GM23338 (cell line): ENCODE measurements around the gene PLEKHG2. TPM values are rescaled to one million over a fixed set of nuclear protein-coding genes. Genes with fewer than 3 reads are reported as not detected.

Experiments used
- ATAC-seq: fragments of 200-7000 bp; cut with Tn5 transposase; 3 replicates; pipeline ENCODE4 v1.9.1; 2020
- DNase-seq: peaks from one replicate; pipeline ENCODE4 v3.0.0-alpha.2; 2015; ENCODE audit warnings: low spot score
- H2AFZ ChIP-seq: fragments of 200-600 bp; sonication (generic); 2 replicates; pipeline ENCODE4 v1.8.0; 2016; ENCODE audit warnings: antibody characterized with exemption, mild to moderate bottlenecking, moderate library complexity
- H3F3A ChIP-seq: fragments of 200-600 bp; sonication (generic); replicated peaks from 2 replicates; pipeline ENCODE4 v1.8.0; 2017; ENCODE audit warnings: antibody characterized with exemption, mixed run types, low read depth
- H3K27ac ChIP-seq: fragments of 200-600 bp; sonication (generic); 2 replicates; pipeline ENCODE4 v1.6.1; 2016; ENCODE audit warnings: low read depth
- H3K27me3 ChIP-seq: fragments of 200-600 bp; sonication (generic); 2 replicates; pipeline ENCODE4 v1.8.0; 2016; ENCODE audit warnings: mild to moderate bottlenecking, mixed run types, moderate library complexity; ENCODE audit not compliant: insufficient read depth
- H3K36me3 ChIP-seq: fragments of 200-600 bp; sonication (generic); 2 replicates; pipeline ENCODE4 v1.8.0; 2016; ENCODE audit warnings: mild to moderate bottlenecking; ENCODE audit not compliant: insufficient read depth
- H3K4me1 ChIP-seq: fragments of 200-600 bp; sonication (generic); 2 replicates; pipeline ENCODE4 v1.8.0; 2016; ENCODE audit warnings: mild to moderate bottlenecking, moderate library complexity; ENCODE audit not compliant: insufficient read depth
- H3K4me2 ChIP-seq: fragments of 200-600 bp; sonication (generic); 2 replicates; pipeline ENCODE4 v1.7.1; 2017; ENCODE audit warnings: mixed run types
- H3K4me3 ChIP-seq: fragments of 200-600 bp; sonication (generic); 2 replicates; pipeline ENCODE4 v1.6.1; 2016; ENCODE audit warnings: mixed run types
- H3K79me2 ChIP-seq: fragments of 200-600 bp; sonication (generic); replicated peaks from 2 replicates; pipeline ENCODE4 v1.8.0; 2017; ENCODE audit warnings: mild to moderate bottlenecking; ENCODE audit not compliant: insufficient read depth
- H3K9me2 ChIP-seq: fragments of 200-600 bp; sonication (generic); 2 replicates; pipeline ENCODE4 v1.8.0; 2017; ENCODE audit not compliant: insufficient read depth
- H4K20me1 ChIP-seq: fragments of 200-600 bp; sonication (generic); replicated peaks from 2 replicates; pipeline ENCODE4 v1.8.0; 2017; ENCODE audit warnings: mild to moderate bottlenecking; ENCODE audit not compliant: insufficient read depth
- H3K27ac Mint-ChIP-seq: 2 replicates; pipeline ENCODE4 v1.8.0; 2020; ENCODE audit warnings: inconsistent platforms, mild to moderate bottlenecking, moderate library complexity, mixed read lengths
- H3K27me3 Mint-ChIP-seq: 3 replicates; pipeline ENCODE4 v1.8.0; 2022; ENCODE audit warnings: low read depth, mild to moderate bottlenecking, moderate library complexity, mixed read lengths, inconsistent platforms; ENCODE audit not compliant: insufficient read depth, poor library complexity
- H3K36me3 Mint-ChIP-seq: 3 replicates; pipeline ENCODE4 v1.8.0; 2021; ENCODE audit warnings: low read depth, mild to moderate bottlenecking, inconsistent platforms, moderate library complexity, mixed read lengths
- H3K4me1 Mint-ChIP-seq: 3 replicates; pipeline ENCODE4 v1.8.0; 2020; ENCODE audit warnings: mild to moderate bottlenecking, inconsistent platforms, mixed read lengths
- H3K4me3 Mint-ChIP-seq: 3 replicates; pipeline ENCODE4 v1.8.0; 2021; ENCODE audit warnings: moderate library complexity, mild to moderate bottlenecking, inconsistent platforms, mixed read lengths
- H3K9me3 Mint-ChIP-seq: 3 replicates; pipeline ENCODE4 v1.8.0; 2020; ENCODE audit warnings: moderate library complexity, mild to moderate bottlenecking, inconsistent platforms, mixed read lengths
- CREB1 ChIP-seq: fragments of 250-450 bp; sonication (Bioruptor Pico); IDR thresholded peaks from 2 replicates; pipeline ENCODE4 v1.5.0; 2020; ENCODE audit warnings: low read depth, mild to moderate bottlenecking, moderate library complexity
- CTCF ChIP-seq, 2 experiments: fragments of 200-600 bp in 1 of 2; sonication (generic) in 1 of 2; conservative IDR thresholded peaks; 2 replicates each; pipeline versions ENCODE4 v1.5.1 to v1.6.1; 2016 to 2017; ENCODE audit warnings: antibody characterized with exemption in 2 of 2, low read depth in 2 of 2, mild to moderate bottlenecking in 2 of 2, moderate library complexity in 1 of 2
- EZH2 ChIP-seq: fragments of 200-600 bp; sonication (generic); IDR thresholded peaks from one replicate; pipeline ENCODE4 v1.8.0; 2017; ENCODE audit warnings: antibody characterized with exemption, mild to moderate bottlenecking, low read depth; ENCODE audit not compliant: unreplicated experiment
- NANOG ChIP-seq: IDR thresholded peaks from 2 replicates; pipeline ENCODE4 v1.6.1; 2016; ENCODE audit warnings: antibody characterized with exemption, borderline replicate concordance
- POLR2AphosphoS5 ChIP-seq: IDR thresholded peaks from 2 replicates; pipeline ENCODE4 v1.6.1; 2016; ENCODE audit warnings: antibody characterized with exemption, low read depth
- STAT1 ChIP-seq: IDR thresholded peaks from one replicate; pipeline ENCODE4 v1.6.1; 2016; ENCODE audit warnings: antibody characterized with exemption; ENCODE audit not compliant: unreplicated experiment
- ZNF114 ChIP-seq: fragments of 250-450 bp; sonication (Bioruptor Pico); IDR thresholded peaks from 2 replicates; pipeline ENCODE4 v1.5.0; 2020; ENCODE audit warnings: mild to moderate bottlenecking, moderate library complexity
- polyA plus RNA-seq: library from polyadenylated mRNA; unstranded; fragments of >200 nt; fragmentation: Nextera tagmentation; extraction: Ambion mirVana; gene quantifications from 2 replicates; pipeline ENCODE4 v1.2.1, GENCODE V29; 2016
- total RNA-seq: library from RNA; depleted of rRNA; stranded (reverse); fragments of >200 nt; shearing (Covaris generic); gene quantifications from 2 replicates; pipeline ENCODE4 v1.2.3, GENCODE V29; 2014
- TF ChIP-seq, protein P1 (sequence below): fragments of 250-450 bp; sonication (Bioruptor Pico); IDR thresholded peaks from 2 replicates; pipeline ENCODE4 v1.5.0; 2020; ENCODE audit warnings: mild to moderate bottlenecking, moderate library complexity

PLEKHG2 gene
- total and polyA plus RNA-seq, 2 experiments from 2014 or later: 15.5 to 41.3 TPM

DNA sequence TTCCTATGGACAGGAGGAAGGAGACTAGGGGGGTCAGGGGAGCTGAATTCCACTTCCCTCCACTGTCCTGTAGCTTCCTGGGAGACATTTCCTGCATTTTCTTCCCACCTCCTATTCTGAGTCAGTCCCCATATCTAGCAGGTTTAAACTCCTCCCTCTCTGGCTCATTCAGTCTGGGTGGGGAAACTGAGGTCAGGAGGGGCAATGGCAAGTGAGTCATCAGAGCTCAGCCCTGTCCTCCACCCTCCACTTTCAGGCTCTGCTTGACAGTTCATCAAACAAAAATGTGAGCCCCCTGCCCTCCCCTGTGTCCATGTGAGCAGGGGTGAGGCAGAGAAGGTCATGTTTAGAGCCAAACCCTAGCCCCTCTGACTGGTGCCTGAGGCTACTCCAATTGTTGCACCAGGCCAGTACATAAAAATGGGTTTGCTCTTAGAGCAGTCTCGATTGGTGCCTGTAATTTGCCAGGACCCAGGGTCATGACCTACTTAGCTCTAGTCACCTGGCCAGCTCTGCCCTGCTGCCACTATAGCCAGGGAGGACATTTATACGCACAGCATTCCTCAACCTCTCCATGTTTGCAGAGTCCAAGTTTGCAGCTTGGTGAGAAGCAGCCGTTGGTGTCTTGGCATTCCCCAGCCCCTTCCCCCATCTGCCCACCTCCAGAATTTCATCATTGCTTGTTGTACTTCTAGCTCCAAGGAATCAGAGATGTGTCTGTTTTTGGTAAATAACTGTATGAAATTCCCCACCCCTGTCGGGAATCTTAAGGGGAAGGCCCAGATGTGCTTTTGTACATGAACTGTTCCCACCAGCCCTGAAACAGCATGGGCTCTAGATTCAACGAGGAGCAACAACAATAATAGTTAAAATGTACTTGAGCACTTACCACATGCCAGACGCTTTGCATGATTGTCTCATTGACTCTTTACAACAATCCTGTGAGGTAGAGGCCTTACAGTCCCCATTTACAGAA is 49.5 kb upstream of the PLEKHG2 start:
- peaks cover 13% of the 10 kb centered on the region for H3K36me3 ChIP-seq
- peaks cover 51% of the 10 kb centered on the region for H3K36me3 Mint-ChIP-seq
- no peaks in the 10 kb centered on the region for H3K27me3 ChIP-seq
- no peak overlapping the region for H3K4me3 Mint-ChIP-seq
- H3K4me2 ChIP-seq: no peak overlapping the region
- H3K4me1 ChIP-seq: no peaks in the 10 kb centered on the region
- H3K27ac ChIP-seq: no peak overlapping the region
- no peak overlapping the region for H3K4me3 ChIP-seq
- TF ChIP-seq ZNF114 (CRISPR knock-in tag): no peak
- no peak for TF ChIP-seq EZH2
- TF ChIP-seq, protein P1, sequence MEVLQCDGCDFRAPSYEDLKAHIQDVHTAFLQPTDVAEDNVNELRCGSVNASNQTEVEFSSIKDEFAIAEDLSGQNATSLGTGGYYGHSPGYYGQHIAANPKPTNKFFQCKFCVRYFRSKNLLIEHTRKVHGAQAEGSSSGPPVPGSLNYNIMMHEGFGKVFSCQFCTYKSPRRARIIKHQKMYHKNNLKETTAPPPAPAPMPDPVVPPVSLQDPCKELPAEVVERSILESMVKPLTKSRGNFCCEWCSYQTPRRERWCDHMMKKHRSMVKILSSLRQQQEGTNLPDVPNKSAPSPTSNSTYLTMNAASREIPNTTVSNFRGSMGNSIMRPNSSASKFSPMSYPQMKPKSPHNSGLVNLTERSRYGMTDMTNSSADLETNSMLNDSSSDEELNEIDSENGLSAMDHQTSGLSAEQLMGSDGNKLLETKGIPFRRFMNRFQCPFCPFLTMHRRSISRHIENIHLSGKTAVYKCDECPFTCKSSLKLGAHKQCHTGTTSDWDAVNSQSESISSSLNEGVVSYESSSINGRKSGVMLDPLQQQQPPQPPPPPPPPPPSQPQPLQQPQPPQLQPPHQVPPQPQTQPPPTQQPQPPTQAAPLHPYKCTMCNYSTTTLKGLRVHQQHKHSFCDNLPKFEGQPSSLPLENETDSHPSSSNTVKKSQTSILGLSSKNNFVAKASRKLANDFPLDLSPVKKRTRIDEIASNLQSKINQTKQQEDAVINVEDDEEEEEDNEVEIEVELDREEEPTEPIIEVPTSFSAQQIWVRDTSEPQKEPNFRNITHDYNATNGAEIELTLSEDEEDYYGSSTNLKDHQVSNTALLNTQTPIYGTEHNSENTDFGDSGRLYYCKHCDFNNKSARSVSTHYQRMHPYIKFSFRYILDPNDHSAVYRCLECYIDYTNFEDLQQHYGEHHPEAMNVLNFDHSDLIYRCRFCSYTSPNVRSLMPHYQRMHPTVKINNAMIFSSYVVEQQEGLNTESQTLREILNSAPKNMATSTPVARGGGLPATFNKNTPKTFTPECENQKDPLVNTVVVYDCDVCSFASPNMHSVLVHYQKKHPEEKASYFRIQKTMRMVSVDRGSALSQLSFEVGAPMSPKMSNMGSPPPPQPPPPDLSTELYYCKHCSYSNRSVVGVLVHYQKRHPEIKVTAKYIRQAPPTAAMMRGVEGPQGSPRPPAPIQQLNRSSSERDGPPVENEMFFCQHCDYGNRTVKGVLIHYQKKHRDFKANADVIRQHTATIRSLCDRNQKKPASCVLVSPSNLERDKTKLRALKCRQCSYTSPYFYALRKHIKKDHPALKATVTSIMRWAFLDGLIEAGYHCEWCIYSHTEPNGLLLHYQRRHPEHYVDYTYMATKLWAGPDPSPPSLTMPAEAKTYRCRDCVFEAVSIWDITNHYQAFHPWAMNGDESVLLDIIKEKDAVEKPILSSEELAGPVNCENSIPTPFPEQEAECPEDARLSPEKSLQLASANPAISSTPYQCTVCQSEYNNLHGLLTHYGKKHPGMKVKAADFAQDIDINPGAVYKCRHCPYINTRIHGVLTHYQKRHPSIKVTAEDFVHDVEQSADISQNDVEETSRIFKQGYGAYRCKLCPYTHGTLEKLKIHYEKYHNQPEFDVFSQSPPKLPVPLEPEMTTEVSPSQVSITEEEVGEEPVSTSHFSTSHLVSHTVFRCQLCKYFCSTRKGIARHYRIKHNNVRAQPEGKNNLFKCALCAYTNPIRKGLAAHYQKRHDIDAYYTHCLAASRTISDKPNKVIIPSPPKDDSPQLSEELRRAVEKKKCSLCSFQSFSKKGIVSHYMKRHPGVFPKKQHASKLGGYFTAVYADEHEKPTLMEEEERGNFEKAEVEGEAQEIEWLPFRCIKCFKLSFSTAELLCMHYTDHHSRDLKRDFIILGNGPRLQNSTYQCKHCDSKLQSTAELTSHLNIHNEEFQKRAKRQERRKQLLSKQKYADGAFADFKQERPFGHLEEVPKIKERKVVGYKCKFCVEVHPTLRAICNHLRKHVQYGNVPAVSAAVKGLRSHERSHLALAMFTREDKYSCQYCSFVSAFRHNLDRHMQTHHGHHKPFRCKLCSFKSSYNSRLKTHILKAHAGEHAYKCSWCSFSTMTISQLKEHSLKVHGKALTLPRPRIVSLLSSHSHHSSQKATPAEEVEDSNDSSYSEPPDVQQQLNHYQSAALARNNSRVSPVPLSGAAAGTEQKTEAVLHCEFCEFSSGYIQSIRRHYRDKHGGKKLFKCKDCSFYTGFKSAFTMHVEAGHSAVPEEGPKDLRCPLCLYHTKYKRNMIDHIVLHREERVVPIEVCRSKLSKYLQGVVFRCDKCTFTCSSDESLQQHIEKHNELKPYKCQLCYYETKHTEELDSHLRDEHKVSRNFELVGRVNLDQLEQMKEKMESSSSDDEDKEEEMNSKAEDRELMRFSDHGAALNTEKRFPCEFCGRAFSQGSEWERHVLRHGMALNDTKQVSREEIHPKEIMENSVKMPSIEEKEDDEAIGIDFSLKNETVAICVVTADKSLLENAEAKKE (CRISPR knock-in tag): no peak
- TF ChIP-seq NANOG: no peak
- no peak for TF ChIP-seq CTCF (conservative IDR thresholded peaks at IDR 0.05; ENCODE audit: low read depth in 2 of 2)
- no peak for TF ChIP-seq CREB1 (CRISPR knock-in tag)
- TF ChIP-seq POLR2AphosphoS5: no peak
- TF ChIP-seq STAT1: no peak
- no peak for ATAC-seq
- peaks cover 7% of the 10 kb centered on the region for H3K27me3 Mint-ChIP-seq
- peaks cover 6% of the 10 kb centered on the region; the same call in 1 of the 2 replicates for H3F3A ChIP-seq
- DNase-seq: no peak
- no peaks in the 10 kb centered on the region for H3K9me3 Mint-ChIP-seq
- no peaks in the 10 kb centered on the region for H3K79me2 ChIP-seq
- H3K4me1 Mint-ChIP-seq: no peaks in the 10 kb centered on the region
- H3K9me2 ChIP-seq: no peaks in the 10 kb centered on the region
- peaks cover 15% of the 10 kb centered on the region for H4K20me1 ChIP-seq
- H3K27ac Mint-ChIP-seq: no peak overlapping the region
- H2AFZ ChIP-seq: no peak overlapping the region
